HepG2 (cell line): ENCODE results near the gene CDKN1C. TPM values are rescaled to one million over a fixed set of nuclear protein-coding genes. Genes with fewer than 3 reads are reported as not detected.
A peak's percentile ranks its signal among the peaks of the same experiment; 100 is the strongest.

Experiments
- CREM ChIP-seq, 2 experiments: sonication (generic) in 1 of 2; formaldehyde crosslinking in 1 of 2; IDR thresholded peaks; 2 replicates each; pipeline versions ENCODE4 v1.4.0 to v1.6.1; 2016 to 2020; ENCODE audit warnings: antibody characterized with exemption in 1 of 2, mild to moderate bottlenecking in 1 of 2, missing genetic modification reagents in 1 of 2
- FOXA3 ChIP-seq: IDR thresholded peaks from 2 replicates; pipeline ENCODE4 v1.6.1; 2016; ENCODE audit warnings: missing genetic modification reagents, missing compliant biosample characterization
- HCFC1 ChIP-seq: fragments of 150-350 bp; IDR thresholded peaks from 2 replicates; pipeline ENCODE4 v1.6.1; 2014; ENCODE audit warnings: low read depth, low read length
- KLF9 ChIP-seq: IDR thresholded peaks from 2 replicates; pipeline ENCODE4 v1.6.1; 2016; ENCODE audit warnings: low read depth
- MED1 ChIP-seq: sonication (generic); formaldehyde crosslinking; IDR thresholded peaks from 2 replicates; pipeline ENCODE4 v1.4.0; 2020; ENCODE audit warnings: missing genetic modification reagents
- SCMH1 ChIP-seq: sonication (generic); formaldehyde crosslinking; IDR thresholded peaks from 2 replicates; pipeline ENCODE4 v1.9.0; 2021; ENCODE audit warnings: missing genetic modification reagents, mild to moderate bottlenecking, borderline replicate concordance
- SIN3A ChIP-seq: IDR thresholded peaks from 2 replicates; pipeline ENCODE4 v1.6.1; 2011; ENCODE audit warnings: low read depth, mild to moderate bottlenecking, control low read depth, low read length, borderline replicate concordance
- TP53 ChIP-seq: sonication (generic); formaldehyde crosslinking; conservative IDR thresholded peaks from 2 replicates; pipeline ENCODE4 v1.4.0; 2020; ENCODE audit warnings: missing genetic modification reagents
- XRCC5 ChIP-seq: fragments of 200-400 bp; formaldehyde crosslinking; optimal IDR thresholded peaks from 2 replicates; pipeline ENCODE3; 2017; ENCODE audit warnings: mild to moderate bottlenecking, low read length
- ZBTB42 ChIP-seq: sonication (generic); formaldehyde crosslinking; IDR thresholded peaks from 2 replicates; pipeline ENCODE4 v1.5.0; 2020; ENCODE audit warnings: mild to moderate bottlenecking, missing genetic modification reagents
- ZBTB7B ChIP-seq: sonication (generic); formaldehyde crosslinking; IDR thresholded peaks from 2 replicates; pipeline ENCODE4 v1.4.0; 2020; ENCODE audit warnings: missing genetic modification reagents
- ZFP36 ChIP-seq: fragments of 150-350 bp; IDR thresholded peaks from 2 replicates; pipeline ENCODE4 v1.6.1; 2018; ENCODE audit warnings: borderline replicate concordance, low read length, low read depth; ENCODE audit not compliant: partially characterized antibody
- ZNF335 ChIP-seq: sonication (generic); formaldehyde crosslinking; IDR thresholded peaks from 2 replicates; pipeline ENCODE4 v1.4.0; 2020; ENCODE audit warnings: missing genetic modification reagents
- ZNF660 ChIP-seq: sonication (generic); formaldehyde crosslinking; IDR thresholded peaks from 2 replicates; pipeline ENCODE4 v1.5.1; 2020; ENCODE audit warnings: mild to moderate bottlenecking, low read depth, missing genetic modification reagents, borderline replicate concordance
- ZNF83 ChIP-seq: sonication (generic); formaldehyde crosslinking; IDR thresholded peaks from 2 replicates; pipeline ENCODE4 v1.4.0; 2020; ENCODE audit warnings: missing genetic modification reagents, mild to moderate bottlenecking, borderline replicate concordance
- polyA plus RNA-seq, 8 experiments: library from polyadenylated mRNA; depleted of rRNA in 3 of 8; stranded (reverse) in 7 of 8; unstranded in 1 of 8; fragments of >200 nt; fragmentation: Illumina TruSeq in 4 of 8; extraction: Trizol in 4 of 8; gene quantifications; 2 replicates each; pipeline versions ENCODE4 v1.2.1 to v1.2.3, GENCODE V29; 2011 to 2016; ENCODE audit warnings: low read depth in 4 of 8, missing spikeins in 1 of 8, mixed read lengths in 1 of 8; ENCODE audit not compliant: insufficient read depth in 1 of 8
- total RNA-seq, 5 experiments: library from RNA; depleted of rRNA; stranded (reverse); fragments of >200 nt; fragmentation: Illumina TruSeq; extraction: Trizol; gene quantifications; 2 replicates each; pipeline ENCODE4 v1.2.3, GENCODE V29; 2016; ENCODE audit warnings: low read depth in 1 of 5
- TF ChIP-seq, protein P1 (sequence below): sonication (generic); formaldehyde crosslinking; IDR thresholded peaks from 2 replicates; pipeline ENCODE4 v1.4.0; 2020; ENCODE audit warnings: missing genetic modification reagents, borderline replicate concordance
- TF ChIP-seq, protein P2 (sequence below): sonication (generic); formaldehyde crosslinking; IDR thresholded peaks from 2 replicates; pipeline ENCODE4 v1.4.0; 2020; ENCODE audit warnings: missing genetic modification reagents
- TF ChIP-seq, protein P3 (sequence below): sonication (generic); formaldehyde crosslinking; IDR thresholded peaks from 2 replicates; pipeline ENCODE4 v1.5.0; 2020; ENCODE audit warnings: missing genetic modification reagents
- TF ChIP-seq, protein P4 (sequence below): sonication (generic); formaldehyde crosslinking; IDR thresholded peaks from 2 replicates; pipeline ENCODE4 v1.5.0; 2020; ENCODE audit warnings: missing genetic modification reagents
- TF ChIP-seq, protein P5 (sequence below): sonication (generic); formaldehyde crosslinking; IDR thresholded peaks from 2 replicates; pipeline ENCODE4 v1.4.0; 2020; ENCODE audit warnings: missing genetic modification reagents

The CDKN1C gene
- total and polyA plus RNA-seq, 2 of the 13 experiments (the other 11 are each of a cell fraction or from before 2014, with no cell fraction given), result not detected

DNA sequence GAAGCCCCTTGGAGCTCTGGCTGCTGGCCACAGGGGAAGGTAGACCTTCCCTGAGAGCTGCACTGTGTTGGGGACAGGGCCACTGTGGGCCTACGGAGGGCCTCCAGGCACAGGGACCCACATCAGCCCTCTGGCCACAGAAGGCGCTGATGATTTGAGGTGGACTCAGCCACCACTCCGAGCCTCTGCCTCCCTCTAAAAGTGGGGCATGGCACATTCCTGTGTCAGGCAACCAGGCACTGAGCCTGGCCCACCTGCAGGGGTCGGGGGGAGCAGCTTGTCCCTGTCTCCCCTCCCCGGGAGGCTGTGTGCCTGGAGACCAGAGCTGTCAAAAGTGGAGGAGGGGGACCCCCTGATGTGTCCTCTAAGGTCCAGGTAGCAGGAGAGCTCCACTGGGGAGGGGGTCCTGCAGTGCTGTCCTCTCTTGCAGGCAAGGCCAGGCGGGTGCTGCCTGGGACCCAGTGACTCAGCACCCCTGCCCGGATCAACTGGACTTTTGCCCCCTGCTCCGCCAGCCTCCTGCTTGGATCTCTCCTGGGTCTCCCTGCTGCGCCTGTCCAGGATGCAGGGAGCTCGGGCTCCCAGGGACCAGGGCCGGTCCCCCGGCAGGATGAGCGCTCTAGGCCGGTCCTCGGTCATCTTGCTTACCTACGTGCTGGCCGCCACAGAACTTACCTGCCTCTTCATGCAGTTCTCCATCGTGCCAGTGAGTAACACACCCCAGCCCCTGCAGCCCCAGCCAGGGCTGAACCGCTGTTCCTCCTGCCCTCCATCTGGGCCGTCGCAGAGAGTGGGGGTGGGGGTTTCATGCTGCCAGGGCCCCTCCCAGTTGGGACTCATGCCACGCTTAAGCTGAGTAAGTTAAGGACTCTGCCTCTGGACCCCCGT lies 17.5 kb upstream of the CDKN1C start (continued):
- 0 out of 2 replicates have a peak, but pooled peaks have one; percentile 32 for TF ChIP-seq MED1 (CRISPR knock-in tag)
- TF ChIP-seq CREM (IDR thresholded peaks at IDR 0.05), result no peak
- no peak for TF ChIP-seq CREM (CRISPR knock-in tag; IDR thresholded peaks at IDR 0.05)
- TF ChIP-seq SIN3A, result peak; percentile 57; the same call in 1 of the 2 replicates
- TF ChIP-seq, protein P1, sequence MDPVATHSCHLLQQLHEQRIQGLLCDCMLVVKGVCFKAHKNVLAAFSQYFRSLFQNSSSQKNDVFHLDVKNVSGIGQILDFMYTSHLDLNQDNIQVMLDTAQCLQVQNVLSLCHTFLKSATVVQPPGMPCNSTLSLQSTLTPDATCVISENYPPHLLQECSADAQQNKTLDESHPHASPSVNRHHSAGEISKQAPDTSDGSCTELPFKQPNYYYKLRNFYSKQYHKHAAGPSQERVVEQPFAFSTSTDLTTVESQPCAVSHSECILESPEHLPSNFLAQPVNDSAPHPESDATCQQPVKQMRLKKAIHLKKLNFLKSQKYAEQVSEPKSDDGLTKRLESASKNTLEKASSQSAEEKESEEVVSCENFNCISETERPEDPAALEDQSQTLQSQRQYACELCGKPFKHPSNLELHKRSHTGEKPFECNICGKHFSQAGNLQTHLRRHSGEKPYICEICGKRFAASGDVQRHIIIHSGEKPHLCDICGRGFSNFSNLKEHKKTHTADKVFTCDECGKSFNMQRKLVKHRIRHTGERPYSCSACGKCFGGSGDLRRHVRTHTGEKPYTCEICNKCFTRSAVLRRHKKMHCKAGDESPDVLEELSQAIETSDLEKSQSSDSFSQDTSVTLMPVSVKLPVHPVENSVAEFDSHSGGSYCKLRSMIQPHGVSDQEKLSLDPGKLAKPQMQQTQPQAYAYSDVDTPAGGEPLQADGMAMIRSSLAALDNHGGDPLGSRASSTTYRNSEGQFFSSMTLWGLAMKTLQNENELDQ (CRISPR knock-in tag), result 0 out of 2 replicates have a peak, but pooled peaks have one; percentile 22
- peak; percentile 30 for TF ChIP-seq XRCC5
- no peak for TF ChIP-seq ZNF660 (CRISPR knock-in tag)
- no peak for TF ChIP-seq SCMH1 (CRISPR knock-in tag)
- no peak for TF ChIP-seq ZFP36
- TF ChIP-seq, protein P2, sequence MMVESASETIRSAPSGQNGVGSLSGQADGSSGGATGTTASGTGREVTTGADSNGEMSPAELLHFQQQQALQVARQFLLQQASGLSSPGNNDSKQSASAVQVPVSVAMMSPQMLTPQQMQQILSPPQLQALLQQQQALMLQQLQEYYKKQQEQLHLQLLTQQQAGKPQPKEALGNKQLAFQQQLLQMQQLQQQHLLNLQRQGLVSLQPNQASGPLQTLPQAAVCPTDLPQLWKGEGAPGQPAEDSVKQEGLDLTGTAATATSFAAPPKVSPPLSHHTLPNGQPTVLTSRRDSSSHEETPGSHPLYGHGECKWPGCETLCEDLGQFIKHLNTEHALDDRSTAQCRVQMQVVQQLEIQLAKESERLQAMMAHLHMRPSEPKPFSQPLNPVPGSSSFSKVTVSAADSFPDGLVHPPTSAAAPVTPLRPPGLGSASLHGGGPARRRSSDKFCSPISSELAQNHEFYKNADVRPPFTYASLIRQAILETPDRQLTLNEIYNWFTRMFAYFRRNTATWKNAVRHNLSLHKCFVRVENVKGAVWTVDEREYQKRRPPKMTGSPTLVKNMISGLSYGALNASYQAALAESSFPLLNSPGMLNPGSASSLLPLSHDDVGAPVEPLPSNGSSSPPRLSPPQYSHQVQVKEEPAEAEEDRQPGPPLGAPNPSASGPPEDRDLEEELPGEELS (CRISPR knock-in tag), result no peak
- TF ChIP-seq ZBTB7B (CRISPR knock-in tag), result peak; percentile 74
- TF ChIP-seq, protein P3, sequence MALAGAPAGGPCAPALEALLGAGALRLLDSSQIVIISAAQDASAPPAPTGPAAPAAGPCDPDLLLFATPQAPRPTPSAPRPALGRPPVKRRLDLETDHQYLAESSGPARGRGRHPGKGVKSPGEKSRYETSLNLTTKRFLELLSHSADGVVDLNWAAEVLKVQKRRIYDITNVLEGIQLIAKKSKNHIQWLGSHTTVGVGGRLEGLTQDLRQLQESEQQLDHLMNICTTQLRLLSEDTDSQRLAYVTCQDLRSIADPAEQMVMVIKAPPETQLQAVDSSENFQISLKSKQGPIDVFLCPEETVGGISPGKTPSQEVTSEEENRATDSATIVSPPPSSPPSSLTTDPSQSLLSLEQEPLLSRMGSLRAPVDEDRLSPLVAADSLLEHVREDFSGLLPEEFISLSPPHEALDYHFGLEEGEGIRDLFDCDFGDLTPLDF (CRISPR knock-in tag), result no peak
- TF ChIP-seq ZBTB42 (CRISPR knock-in tag), result 0 out of 2 replicates have a peak, but pooled peaks have one; percentile 48
- TF ChIP-seq, protein P4, sequence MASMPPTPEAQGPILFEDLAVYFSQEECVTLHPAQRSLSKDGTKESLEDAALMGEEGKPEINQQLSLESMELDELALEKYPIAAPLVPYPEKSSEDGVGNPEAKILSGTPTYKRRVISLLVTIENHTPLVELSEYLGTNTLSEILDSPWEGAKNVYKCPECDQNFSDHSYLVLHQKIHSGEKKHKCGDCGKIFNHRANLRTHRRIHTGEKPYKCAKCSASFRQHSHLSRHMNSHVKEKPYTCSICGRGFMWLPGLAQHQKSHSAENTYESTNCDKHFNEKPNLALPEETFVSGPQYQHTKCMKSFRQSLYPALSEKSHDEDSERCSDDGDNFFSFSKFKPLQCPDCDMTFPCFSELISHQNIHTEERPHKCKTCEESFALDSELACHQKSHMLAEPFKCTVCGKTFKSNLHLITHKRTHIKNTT (CRISPR knock-in tag), result no peak
- TF ChIP-seq TP53 (CRISPR knock-in tag), result no peak
- TF ChIP-seq, protein P5, sequence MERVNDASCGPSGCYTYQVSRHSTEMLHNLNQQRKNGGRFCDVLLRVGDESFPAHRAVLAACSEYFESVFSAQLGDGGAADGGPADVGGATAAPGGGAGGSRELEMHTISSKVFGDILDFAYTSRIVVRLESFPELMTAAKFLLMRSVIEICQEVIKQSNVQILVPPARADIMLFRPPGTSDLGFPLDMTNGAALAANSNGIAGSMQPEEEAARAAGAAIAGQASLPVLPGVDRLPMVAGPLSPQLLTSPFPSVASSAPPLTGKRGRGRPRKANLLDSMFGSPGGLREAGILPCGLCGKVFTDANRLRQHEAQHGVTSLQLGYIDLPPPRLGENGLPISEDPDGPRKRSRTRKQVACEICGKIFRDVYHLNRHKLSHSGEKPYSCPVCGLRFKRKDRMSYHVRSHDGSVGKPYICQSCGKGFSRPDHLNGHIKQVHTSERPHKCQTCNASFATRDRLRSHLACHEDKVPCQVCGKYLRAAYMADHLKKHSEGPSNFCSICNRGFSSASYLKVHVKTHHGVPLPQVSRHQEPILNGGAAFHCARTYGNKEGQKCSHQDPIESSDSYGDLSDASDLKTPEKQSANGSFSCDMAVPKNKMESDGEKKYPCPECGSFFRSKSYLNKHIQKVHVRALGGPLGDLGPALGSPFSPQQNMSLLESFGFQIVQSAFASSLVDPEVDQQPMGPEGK (CRISPR knock-in tag), result peak; percentile 42
- TF ChIP-seq ZNF335 (CRISPR knock-in tag), result 0 out of 2 replicates have a peak, but pooled peaks have one; percentile 43
- TF ChIP-seq FOXA3 (CRISPR knock-in tag), result no peak; the same call in 1 of the 2 replicates
- TF ChIP-seq ZNF83 (CRISPR knock-in tag), result no peak
- no peak for TF ChIP-seq KLF9 (CRISPR knock-in tag)
- no peak for TF ChIP-seq HCFC1
